Body of pancreas (tissue), 4 donors: ENCODE results near the gene CPSF4.

ENCODE experiments used
- POLR2A ChIP-seq, 3 donors: fragments of 450-650 bp; IDR thresholded peaks; one replicate each; pipeline ENCODE4 v1.6.1; 2016; ENCODE audit warnings: antibody characterized with exemption in 3 of 3, mild to moderate bottlenecking in 2 of 3
- TF ChIP-seq, protein P1 (sequence below), 7 experiments: fragments of 450-650 bp in 4 of 7; fragments of 200-600 bp in 3 of 7; sonication (generic) in 3 of 7; IDR thresholded peaks; one replicate each; pipeline ENCODE4 v1.5.1; 2016 to 2019; ENCODE audit warnings: antibody characterized with exemption in 7 of 7

GRCh38 chr7:99420986-99421385, 17.8 kb upstream of the CPSF4 start:
- TF ChIP-seq POLR2A (IDR thresholded peaks at IDR 0.05), result no peak
- TF ChIP-seq, protein P1, sequence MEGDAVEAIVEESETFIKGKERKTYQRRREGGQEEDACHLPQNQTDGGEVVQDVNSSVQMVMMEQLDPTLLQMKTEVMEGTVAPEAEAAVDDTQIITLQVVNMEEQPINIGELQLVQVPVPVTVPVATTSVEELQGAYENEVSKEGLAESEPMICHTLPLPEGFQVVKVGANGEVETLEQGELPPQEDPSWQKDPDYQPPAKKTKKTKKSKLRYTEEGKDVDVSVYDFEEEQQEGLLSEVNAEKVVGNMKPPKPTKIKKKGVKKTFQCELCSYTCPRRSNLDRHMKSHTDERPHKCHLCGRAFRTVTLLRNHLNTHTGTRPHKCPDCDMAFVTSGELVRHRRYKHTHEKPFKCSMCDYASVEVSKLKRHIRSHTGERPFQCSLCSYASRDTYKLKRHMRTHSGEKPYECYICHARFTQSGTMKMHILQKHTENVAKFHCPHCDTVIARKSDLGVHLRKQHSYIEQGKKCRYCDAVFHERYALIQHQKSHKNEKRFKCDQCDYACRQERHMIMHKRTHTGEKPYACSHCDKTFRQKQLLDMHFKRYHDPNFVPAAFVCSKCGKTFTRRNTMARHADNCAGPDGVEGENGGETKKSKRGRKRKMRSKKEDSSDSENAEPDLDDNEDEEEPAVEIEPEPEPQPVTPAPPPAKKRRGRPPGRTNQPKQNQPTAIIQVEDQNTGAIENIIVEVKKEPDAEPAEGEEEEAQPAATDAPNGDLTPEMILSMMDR (IDR thresholded peaks at IDR 0.05), result no peak
